ENCODE results near the gene ELOB. TPM values are rescaled to one million over a fixed set of nuclear protein-coding genes. Genes with fewer than 3 reads are reported as not detected.

ELOB gene
- 100 to 1,000 TPM; 141 to 150 TPM for total RNA-seq

DNA sequence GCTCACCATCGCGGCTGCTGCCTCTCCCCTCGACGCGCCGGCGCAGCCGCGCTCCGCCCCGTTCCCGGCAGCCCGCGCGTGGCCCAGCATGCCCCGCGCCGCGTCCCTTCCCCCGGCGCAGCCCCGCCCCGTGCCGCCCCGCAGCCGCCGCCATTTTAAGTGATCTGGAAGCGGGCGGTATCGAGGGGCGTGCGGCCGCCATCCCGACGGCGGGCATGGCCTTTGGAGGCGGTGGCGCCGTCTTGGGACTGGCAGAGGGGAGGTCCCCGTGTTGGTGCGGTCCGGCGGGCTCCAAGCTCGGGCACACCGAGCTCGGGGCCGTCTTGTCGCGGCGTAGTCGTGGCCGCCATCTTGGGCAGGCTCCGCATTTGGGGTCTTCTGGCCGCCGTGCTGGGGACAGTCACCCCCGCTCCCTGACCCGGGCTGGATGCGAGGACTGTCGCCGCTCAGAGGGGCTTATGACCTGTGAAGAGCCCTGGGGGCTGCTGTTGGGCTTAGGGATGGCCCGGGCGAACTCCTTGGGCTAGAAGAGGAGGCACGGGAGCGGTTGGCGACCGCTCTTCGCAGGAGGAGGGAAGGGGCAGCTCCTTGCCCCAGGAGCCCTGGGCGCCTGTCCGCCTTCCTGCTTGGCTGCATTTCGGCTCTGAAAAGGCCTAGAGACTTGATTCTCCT is at the start of gene ELOB:
Gene ELOB (minus strand): TSS at position 50 of the 672 bp plus-strand sequence. CDS start 41 bp downstream, at position 9.
- ChIA-PET CTCF (interaction anchor here (2.0 kb wide), 1 partner anchor 91 kb away, joined by 14 read pairs; no protein-coding TSS in a partner anchor), POLR2A (interaction anchor here (0.7 to 8.1 kb wide), 14 partner anchors 10 to 257 kb away, joined by 3 to 114 read pairs (median 4); partner anchors contain the start of genes AMDHD2, KCTD5, PKMYT1 and SRRM2)
- Mint-ChIP-seq H3K27me3 (no peaks in the 10 kb centered on the region), H3K27ac (peak within 1 kb of the TSS; percentile 96), H3K36me3 (ENCODE audit: low read depth) (peaks cover 21% of the 10 kb centered on the region), H3K4me1 (peaks cover 25% of the 10 kb centered on the region), H3K9me3 (no peaks in the 10 kb centered on the region), H3K4me3 (peak within 1 kb of the TSS; percentile 88)
- DNase-seq: peak; percentile 92

- Mint-ChIP-seq H3K27me3 (peaks cover 2% of the 10 kb centered on the region), H3K27ac (no peak overlapping the region), H3K36me3 (ENCODE audit: low read depth) (no peaks in the 10 kb centered on the region), H3K9me3 (no peaks in the 10 kb centered on the region), H3K4me1 (peaks cover 8% of the 10 kb centered on the region), H3K4me3 (no peak overlapping the region)
- POLR2A ChIA-PET: no interaction called here
- CTCF ChIA-PET: no interaction called here
- DNase-seq: no peak
These were observed 48.8 kb upstream of the ELOB start for GRCh38 chr16:2825906-2826305.

GRCh38 chr16:2825049-2825742 is 48.1 kb upstream of the ELOB start:
- Mint-ChIP-seq H3K4me1 (peaks cover 4% of the 10 kb centered on the region), H3K9me3 (no peaks in the 10 kb centered on the region), H3K4me3 (no peak overlapping the region), H3K27ac (no peak overlapping the region), H3K36me3 (ENCODE audit: low read depth) (no peaks in the 10 kb centered on the region), H3K27me3 (peaks cover 2% of the 10 kb centered on the region)
- DNase-seq: no peak
- POLR2A ChIA-PET: no interaction called here
- CTCF ChIA-PET: no interaction called here

DNA sequence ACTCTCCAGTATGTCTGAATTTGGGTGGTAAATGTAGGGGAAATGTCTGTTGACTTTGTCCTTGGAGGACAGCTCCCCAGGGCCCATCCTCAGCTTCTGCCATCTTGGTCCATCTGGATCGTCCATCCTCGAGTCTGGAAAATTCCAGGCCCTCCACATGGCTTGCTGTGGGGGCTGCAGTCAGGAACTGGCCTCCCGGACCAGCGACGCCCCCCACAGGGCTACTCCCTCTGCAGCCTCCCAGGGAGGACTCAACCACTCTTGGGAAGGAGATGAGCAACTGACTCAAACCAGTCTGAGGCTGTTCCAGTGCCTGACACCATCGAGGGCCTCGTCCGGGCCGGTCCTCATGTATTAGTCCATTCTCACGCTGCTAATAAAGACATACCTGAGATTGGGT is 47.5 kb upstream of the ELOB start:
- DNase-seq: no peak
- Mint-ChIP-seq H3K36me3 (ENCODE audit: low read depth) (no peaks in the 10 kb centered on the region), H3K4me1 (no peaks in the 10 kb centered on the region), H3K9me3 (no peaks in the 10 kb centered on the region), H3K4me3 (no peak overlapping the region), H3K27me3 (peaks cover 2% of the 10 kb centered on the region), H3K27ac (no peak overlapping the region)
- ChIA-PET POLR2A (no interaction called here), CTCF (no interaction called here)

GRCh38 chr16:2822496-2822895 is 45.4 kb upstream of the ELOB start:
- H3K4me3 Mint-ChIP-seq: no peak overlapping the region
- H3K27ac Mint-ChIP-seq: no peak overlapping the region
- ChIA-PET CTCF (interaction anchor here (1.4 kb wide), 1 partner anchor 16 kb away, joined by 3 read pairs; no protein-coding TSS in a partner anchor), POLR2A (no interaction called here)
- DNase-seq: no peak
- H3K4me1 Mint-ChIP-seq: no peaks in the 10 kb centered on the region
- no peaks in the 10 kb centered on the region for H3K36me3 Mint-ChIP-seq (ENCODE audit: low read depth)
- peaks cover 2% of the 10 kb centered on the region for H3K27me3 Mint-ChIP-seq
- no peaks in the 10 kb centered on the region for H3K9me3 Mint-ChIP-seq

GRCh38 chr16:2822158-2822495 is 45.0 kb upstream of the ELOB start:
- no peak for DNase-seq
- no peaks in the 10 kb centered on the region for H3K36me3 Mint-ChIP-seq (ENCODE audit: low read depth)
- CTCF ChIA-PET: no interaction called here
- no peak overlapping the region for H3K4me3 Mint-ChIP-seq
- POLR2A ChIA-PET: no interaction called here
- no peaks in the 10 kb centered on the region for H3K4me1 Mint-ChIP-seq
- H3K27me3 Mint-ChIP-seq: peaks cover 2% of the 10 kb centered on the region
- no peak overlapping the region for H3K27ac Mint-ChIP-seq
- H3K9me3 Mint-ChIP-seq: no peaks in the 10 kb centered on the region

GRCh38 chr16:2821487-2822157 is 44.5 kb upstream of the ELOB start:
- Mint-ChIP-seq H3K36me3 (ENCODE audit: low read depth) (no peaks in the 10 kb centered on the region), H3K9me3 (no peaks in the 10 kb centered on the region), H3K4me3 (no peak overlapping the region), H3K27me3 (peaks cover 2% of the 10 kb centered on the region), H3K27ac (no peak overlapping the region), H3K4me1 (no peaks in the 10 kb centered on the region)
- no peak for DNase-seq
- CTCF ChIA-PET: no interaction called here
- POLR2A ChIA-PET: no interaction called here

DNA sequence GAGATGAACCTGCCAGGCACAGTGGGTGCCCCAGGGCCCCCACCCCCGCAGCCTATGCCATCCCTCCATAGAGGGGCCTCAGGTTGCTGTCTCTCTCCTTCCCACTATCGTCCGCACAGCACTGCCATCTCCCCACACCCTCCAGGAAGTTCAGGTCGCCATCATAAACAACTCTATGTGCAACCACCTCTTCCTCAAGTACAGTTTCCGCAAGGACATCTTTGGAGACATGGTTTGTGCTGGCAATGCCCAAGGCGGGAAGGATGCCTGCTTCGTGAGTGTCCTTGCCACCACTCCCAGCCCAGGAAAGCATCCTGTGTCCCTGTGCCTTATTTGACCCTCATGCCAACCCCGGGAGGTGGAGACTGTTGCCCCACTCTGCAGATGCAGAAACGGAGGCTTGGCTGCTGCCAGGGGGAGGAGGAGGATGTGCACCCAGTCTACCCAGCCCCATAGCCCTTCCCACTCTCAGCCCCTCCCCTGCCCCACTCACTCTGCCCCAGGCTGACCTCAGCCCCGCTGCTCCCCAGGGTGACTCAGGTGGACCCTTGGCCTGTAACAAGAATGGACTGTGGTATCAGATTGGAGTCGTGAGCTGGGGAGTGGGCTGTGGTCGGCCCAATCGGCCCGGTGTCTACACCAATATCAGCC is 43.9 kb upstream of the ELOB start:
- Mint-ChIP-seq H3K4me1 (no peaks in the 10 kb centered on the region), H3K27ac (no peak overlapping the region), H3K9me3 (no peaks in the 10 kb centered on the region), H3K4me3 (no peak overlapping the region), H3K27me3 (peaks cover 2% of the 10 kb centered on the region), H3K36me3 (ENCODE audit: low read depth) (no peaks in the 10 kb centered on the region)
- CTCF ChIA-PET: no interaction called here
- POLR2A ChIA-PET: no interaction called here
- DNase-seq: no peak

GRCh38 chr16:2819939-2820835 is 43.1 kb upstream of the ELOB start:
- ChIA-PET POLR2A (no interaction called here), CTCF (no interaction called here)
- H3K36me3 Mint-ChIP-seq (ENCODE audit: low read depth): no peaks in the 10 kb centered on the region
- H3K27me3 Mint-ChIP-seq: peaks cover 2% of the 10 kb centered on the region
- H3K4me1 Mint-ChIP-seq: no peaks in the 10 kb centered on the region
- no peak overlapping the region for H3K4me3 Mint-ChIP-seq
- H3K27ac Mint-ChIP-seq: no peak overlapping the region
- no peak for DNase-seq
- H3K9me3 Mint-ChIP-seq: no peaks in the 10 kb centered on the region

- Mint-ChIP-seq H3K27ac (no peak overlapping the region), H3K27me3 (peaks cover 2% of the 10 kb centered on the region), H3K4me1 (no peaks in the 10 kb centered on the region), H3K36me3 (ENCODE audit: low read depth) (no peaks in the 10 kb centered on the region), H3K9me3 (no peaks in the 10 kb centered on the region), H3K4me3 (no peak overlapping the region)
- ChIA-PET POLR2A (no interaction called here), CTCF (no interaction called here)
- no peak for DNase-seq
These were observed 42.3 kb upstream of the ELOB start for GRCh38 chr16:2819179-2819938.

- Mint-ChIP-seq H3K36me3 (ENCODE audit: low read depth) (no peaks in the 10 kb centered on the region), H3K4me1 (no peaks in the 10 kb centered on the region), H3K4me3 (no peak overlapping the region), H3K27me3 (peaks cover 2% of the 10 kb centered on the region), H3K27ac (no peak overlapping the region), H3K9me3 (no peaks in the 10 kb centered on the region)
- CTCF ChIA-PET: no interaction called here
- POLR2A ChIA-PET: no interaction called here
- DNase-seq: no peak
These were observed 41.3 kb upstream of the ELOB start for GRCh38 chr16:2818272-2818876.

Data from activated CD4-positive, alpha-beta memory T cell treated with anti-CD3 and anti-CD28 coated beads, Interleukin-2, amount 10 ng/mL, durations not matched to agents 7 days and 5 days (primary cell).